HG02852 (cell line): ENCODE measurements around the gene SNAPIN.
"Not testable (repeated sequence)": the region's sequence is repeated elsewhere in the genome, so short reads cannot be mapped to it uniquely, and the experiment has no call there.

Experiments
- ATAC-seq: cut with Tn5 transposase; IDR thresholded peaks from one replicate; pipeline ENCODE4 v1.9.1; 2021; ENCODE audit warnings: mild to moderate bottlenecking, moderate library complexity; ENCODE audit not compliant: unreplicated experiment

The SNAPIN gene

GRCh38 chr1:153646672-153647345, 11.7 kb upstream of the SNAPIN start:
- ATAC-seq, result no peak

- ATAC-seq, result no peak
Measured at GRCh38 chr1:153647346-153647714, 11.2 kb upstream of the SNAPIN start.

- ATAC-seq, result no peak
Measured at GRCh38 chr1:153648000-153648643, 10.4 kb upstream of the SNAPIN start.

GRCh38 chr1:153649137-153649862, 9.2 kb upstream of the SNAPIN start:
- no peak for ATAC-seq

GRCh38 chr1:153649863-153650235, 8.7 kb upstream of the SNAPIN start:
- ATAC-seq, result no peak

GRCh38 chr1:153651771-153652170, 6.7 kb upstream of the SNAPIN start:
- ATAC-seq, result no peak

GRCh38 chr1:153652805-153653500, 5.5 kb upstream of the SNAPIN start:
- ATAC-seq, result no peak

GRCh38 chr1:153655333-153655732, 3.2 kb upstream of the SNAPIN start:
- ATAC-seq, result no peak

GRCh38 chr1:153659175-153659534, 652 bp downstream of the SNAPIN start:
- no peak for ATAC-seq

- no peak for ATAC-seq
Measured at GRCh38 chr1:153659656-153660055, 1.2 kb downstream of the SNAPIN start.

GRCh38 chr1:153661111-153661708, 2.7 kb downstream of the SNAPIN start:
- no peak for ATAC-seq

GRCh38 chr1:153662269-153662668, 3.8 kb downstream of the SNAPIN start:
- ATAC-seq, result no peak

GRCh38 chr1:153663211-153663610, 4.7 kb downstream of the SNAPIN start:
- no peak for ATAC-seq

GRCh38 chr1:153667439-153667838, 8.9 kb downstream of the SNAPIN start:
- ATAC-seq, result no peak

GRCh38 chr1:153668672-153669071, 10.2 kb downstream of the SNAPIN start:
- not testable (repeated sequence) for ATAC-seq

GRCh38 chr1:153669606-153670005, 11.1 kb downstream of the SNAPIN start:
- ATAC-seq, result no peak

- peak; percentile 12 for ATAC-seq
Measured at GRCh38 chr1:153670257-153670858, 11.9 kb downstream of the SNAPIN start.

- peak; percentile 90 for ATAC-seq
Measured at GRCh38 chr1:153670859-153671627, 12.5 kb downstream of the SNAPIN start, which contains the start of gene ILF2. Gene ILF2 (minus strand): TSS chr1:153670993. CDS start chr1:153670922, 71 bp downstream.

GRCh38 chr1:153671628-153672353, 13.3 kb downstream of the SNAPIN start:
- peak; percentile 14 for ATAC-seq
